Muscle layer of colon (tissue), 2 donors: ENCODE data around the gene RIN2.

Experiments
- H3K27ac ChIP-seq: one replicate; pipeline ENCODE4 v1.7.0; 2013; ENCODE audit warnings: low read depth, mild to moderate bottlenecking, low read length, moderate library complexity
- H3K27me3 ChIP-seq, 2 donors: one replicate each; pipeline ENCODE4 v1.7.0; 2013; ENCODE audit warnings: low read length in 2 of 2, mild to moderate bottlenecking in 2 of 2; ENCODE audit not compliant: insufficient read depth in 2 of 2, control insufficient read depth in 1 of 2
- H3K36me3 ChIP-seq: one replicate; pipeline ENCODE4 v1.7.0; 2013; ENCODE audit warnings: mild to moderate bottlenecking, low read length; ENCODE audit not compliant: insufficient read depth
- H3K4me1 ChIP-seq: one replicate; pipeline ENCODE4 v1.7.0; 2013; ENCODE audit warnings: mild to moderate bottlenecking, low read length; ENCODE audit not compliant: insufficient read depth
- H3K4me3 ChIP-seq, 2 donors: one replicate each; pipeline ENCODE4 v1.7.0; 2013; ENCODE audit warnings: low read length in 2 of 2, low read depth in 1 of 2, mild to moderate bottlenecking in 1 of 2, moderate library complexity in 1 of 2
- H3K9ac ChIP-seq: one replicate; pipeline ENCODE4 v1.7.0; 2013; ENCODE audit warnings: low read length
- H3K9me3 ChIP-seq: one replicate; pipeline ENCODE4 v1.7.0; 2013; ENCODE audit warnings: mild to moderate bottlenecking, low read length
- donor health status: abdominal sarcoma.
- donor health status: Adenocarcinoma of cecum.

RIN2 gene

GRCh38 chr20:19723813-19724430 lies 34.1 kb upstream of the RIN2 start:
- no peaks in the 10 kb centered on the region for H3K4me1 ChIP-seq

DNA sequence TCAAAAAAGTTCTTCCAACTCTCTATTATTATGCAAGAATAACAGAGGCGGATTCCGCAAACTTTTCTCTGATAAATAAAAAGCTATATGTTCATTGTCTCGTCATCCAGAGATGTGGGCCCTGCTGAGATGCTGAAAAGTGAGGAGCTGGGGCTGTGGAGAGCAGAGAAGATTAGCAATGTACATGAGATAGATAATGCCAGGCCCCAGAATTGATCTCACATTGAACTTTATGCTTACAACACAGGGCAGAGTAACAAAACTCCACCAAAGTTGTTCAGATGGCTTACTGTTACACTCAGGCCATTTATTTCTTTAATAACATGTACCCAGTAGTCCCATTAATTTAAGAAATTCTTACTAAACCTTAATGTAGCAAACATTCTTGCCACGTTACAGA lies 32.7 kb upstream of the RIN2 start:
- Histone ChIP-seq H3K36me3 (no peaks in the 10 kb centered on the region), H3K9ac (no peak overlapping the region), H3K4me1 (no peaks in the 10 kb centered on the region), H3K9me3 (no peaks in the 10 kb centered on the region), H3K27ac (no peak overlapping the region), H3K4me3 (no peak overlapping the region), H3K27me3 (no peaks in the 10 kb centered on the region)

More at GRCh38 chr20:19723813-19724430, 34.1 kb upstream of the RIN2 start:
- Histone ChIP-seq H3K36me3 (no peaks in the 10 kb centered on the region), H3K27ac (no peak overlapping the region), H3K27me3 (no peaks in the 10 kb centered on the region), H3K4me3 (no peak overlapping the region), H3K9ac (no peak overlapping the region), H3K9me3 (no peaks in the 10 kb centered on the region)

DNA sequence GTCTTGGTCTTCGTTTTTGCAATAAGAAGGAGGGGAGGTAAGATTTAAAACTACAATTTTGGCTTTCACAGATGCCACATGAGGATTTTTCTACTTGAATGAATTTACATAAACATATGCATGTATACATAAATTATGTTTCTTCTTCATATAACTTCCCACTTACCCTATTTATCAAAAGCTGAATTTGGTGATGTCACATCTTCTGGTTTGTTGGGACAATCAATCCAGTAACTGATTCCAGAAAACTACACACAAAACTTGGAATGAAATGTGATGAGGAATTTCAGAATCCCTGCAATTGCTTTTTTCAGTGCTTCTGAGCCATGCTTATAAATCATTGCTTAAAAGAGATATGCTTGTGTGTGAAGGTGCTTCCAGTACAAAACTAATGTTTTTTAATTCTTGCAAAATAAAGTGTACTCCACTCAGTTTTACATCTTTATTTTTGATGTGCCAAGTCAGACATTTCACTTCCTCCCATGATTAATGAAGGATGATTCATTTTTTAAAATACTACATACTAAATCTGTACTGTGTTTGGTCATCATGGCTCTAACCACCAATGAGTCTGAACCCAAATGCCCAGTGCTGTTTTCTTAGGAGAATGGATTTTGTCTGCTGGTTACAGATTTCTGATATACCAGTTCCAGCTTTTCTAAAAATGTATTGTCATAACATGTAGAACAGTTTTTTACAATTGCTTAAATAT lies 32.1 kb upstream of the RIN2 start:
- Histone ChIP-seq H3K27ac (no peak overlapping the region), H3K4me1 (no peaks in the 10 kb centered on the region), H3K36me3 (no peaks in the 10 kb centered on the region), H3K9me3 (no peaks in the 10 kb centered on the region), H3K4me3 (no peak overlapping the region), H3K27me3 (no peaks in the 10 kb centered on the region), H3K9ac (no peak overlapping the region)

GRCh38 chr20:19727251-19727847 lies 30.7 kb upstream of the RIN2 start:
- H3K4me3 ChIP-seq: no peak overlapping the region
- H3K27ac ChIP-seq: no peak overlapping the region
- H3K27me3 ChIP-seq: no peaks in the 10 kb centered on the region
- H3K9me3 ChIP-seq: no peaks in the 10 kb centered on the region
- no peak overlapping the region for H3K9ac ChIP-seq
- no peaks in the 10 kb centered on the region for H3K36me3 ChIP-seq
- no peaks in the 10 kb centered on the region for H3K4me1 ChIP-seq

GRCh38 chr20:19729672-19730071 lies 28.4 kb upstream of the RIN2 start:
- H3K36me3 ChIP-seq: no peaks in the 10 kb centered on the region
- H3K27me3 ChIP-seq: no peaks in the 10 kb centered on the region
- H3K27ac ChIP-seq: no peak overlapping the region
- no peaks in the 10 kb centered on the region for H3K9me3 ChIP-seq
- H3K9ac ChIP-seq: no peak overlapping the region
- H3K4me1 ChIP-seq: no peaks in the 10 kb centered on the region
- H3K4me3 ChIP-seq: no peak overlapping the region

- Histone ChIP-seq H3K9me3 (no peaks in the 10 kb centered on the region), H3K27me3 (no peaks in the 10 kb centered on the region), H3K9ac (no peak overlapping the region), H3K4me1 (no peaks in the 10 kb centered on the region), H3K4me3 (no peak overlapping the region), H3K27ac (no peak overlapping the region), H3K36me3 (no peaks in the 10 kb centered on the region)
Observed at GRCh38 chr20:19730706-19731105, 27.4 kb upstream of the RIN2 start.

DNA sequence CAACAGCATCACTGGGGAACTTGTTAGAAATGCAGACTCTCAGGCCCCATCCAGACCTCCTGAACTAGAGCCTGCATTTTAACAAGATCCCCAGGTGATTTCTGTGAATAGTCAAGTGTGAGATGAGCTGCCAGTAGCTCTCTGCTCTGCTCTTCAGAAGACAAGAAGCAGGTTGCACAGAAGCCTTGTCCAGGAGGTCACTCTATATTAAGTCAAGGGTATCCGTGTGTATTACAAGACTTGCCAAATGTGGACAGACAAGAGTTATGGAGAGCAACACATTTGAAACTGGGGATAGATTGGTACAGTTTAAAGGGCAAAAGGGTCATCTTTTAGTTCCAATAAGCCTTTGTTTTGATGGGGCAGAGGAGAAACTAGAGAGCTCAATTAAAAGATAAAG lies 23.2 kb upstream of the RIN2 start:
- Histone ChIP-seq H3K9ac (no peak overlapping the region), H3K27me3 (no peaks in the 10 kb centered on the region), H3K9me3 (no peaks in the 10 kb centered on the region), H3K36me3 (no peaks in the 10 kb centered on the region), H3K4me1 (no peaks in the 10 kb centered on the region), H3K27ac (no peak overlapping the region), H3K4me3 (no peak overlapping the region)

GRCh38 chr20:19735446-19735845 lies 22.6 kb upstream of the RIN2 start:
- no peaks in the 10 kb centered on the region for H3K9me3 ChIP-seq
- no peak overlapping the region for H3K4me3 ChIP-seq
- H3K4me1 ChIP-seq: no peaks in the 10 kb centered on the region
- no peak overlapping the region for H3K9ac ChIP-seq
- H3K36me3 ChIP-seq: no peaks in the 10 kb centered on the region
- no peak overlapping the region for H3K27ac ChIP-seq
- H3K27me3 ChIP-seq: no peaks in the 10 kb centered on the region

- Histone ChIP-seq H3K27me3 (no peaks in the 10 kb centered on the region), H3K4me1 (no peaks in the 10 kb centered on the region), H3K4me3 (no peak overlapping the region), H3K36me3 (no peaks in the 10 kb centered on the region), H3K9me3 (no peaks in the 10 kb centered on the region), H3K9ac (no peak overlapping the region), H3K27ac (no peak overlapping the region)
Observed at GRCh38 chr20:19737025-19737424, 21.0 kb upstream of the RIN2 start.

DNA sequence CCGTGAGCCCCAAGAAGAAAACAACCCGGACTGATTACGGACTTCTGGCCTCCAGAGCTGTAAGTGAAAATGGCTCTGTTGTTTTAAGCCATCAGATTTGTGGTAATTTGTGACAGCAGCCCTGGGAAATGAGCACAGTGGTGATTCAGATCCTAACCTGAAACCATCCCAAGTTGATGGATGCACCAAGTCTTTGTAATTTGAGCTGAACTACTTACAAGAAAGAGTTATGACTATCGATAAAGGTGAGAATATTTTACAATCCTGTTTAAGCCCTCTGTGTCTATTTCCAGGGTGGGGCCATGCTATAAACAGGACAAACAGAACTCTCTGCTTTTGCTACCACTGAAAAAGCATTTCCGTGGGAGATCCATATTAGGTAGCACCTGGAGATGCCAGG lies 19.1 kb upstream of the RIN2 start:
- Histone ChIP-seq H3K9me3 (no peaks in the 10 kb centered on the region), H3K27ac (no peak overlapping the region), H3K4me1 (no peaks in the 10 kb centered on the region), H3K36me3 (no peaks in the 10 kb centered on the region), H3K27me3 (no peaks in the 10 kb centered on the region), H3K4me3 (no peak overlapping the region), H3K9ac (no peak overlapping the region)

DNA sequence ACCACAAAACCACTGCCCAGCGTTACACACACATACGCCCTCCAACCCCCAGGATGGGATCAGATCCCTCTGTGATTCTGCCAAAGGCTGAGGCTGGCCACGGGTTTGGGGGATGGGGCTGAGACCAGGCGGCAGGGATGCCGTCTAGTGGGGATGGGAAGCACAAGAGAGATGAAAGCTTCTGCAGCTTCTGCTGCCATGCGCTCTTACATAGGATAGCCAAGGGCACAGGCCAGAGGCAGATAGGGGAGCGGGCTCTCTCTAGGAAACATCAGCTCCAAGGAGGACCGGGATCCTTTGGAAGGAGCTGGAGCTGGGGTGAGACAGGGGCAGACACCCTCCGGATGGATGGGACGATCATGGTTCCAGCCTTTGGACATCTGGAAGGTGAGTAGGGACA lies 18.7 kb upstream of the RIN2 start:
- no peaks in the 10 kb centered on the region for H3K4me1 ChIP-seq
- H3K9me3 ChIP-seq: no peaks in the 10 kb centered on the region
- H3K27ac ChIP-seq: no peak overlapping the region
- H3K4me3 ChIP-seq: no peak overlapping the region
- H3K27me3 ChIP-seq: no peaks in the 10 kb centered on the region
- no peaks in the 10 kb centered on the region for H3K36me3 ChIP-seq
- no peak overlapping the region for H3K9ac ChIP-seq

DNA sequence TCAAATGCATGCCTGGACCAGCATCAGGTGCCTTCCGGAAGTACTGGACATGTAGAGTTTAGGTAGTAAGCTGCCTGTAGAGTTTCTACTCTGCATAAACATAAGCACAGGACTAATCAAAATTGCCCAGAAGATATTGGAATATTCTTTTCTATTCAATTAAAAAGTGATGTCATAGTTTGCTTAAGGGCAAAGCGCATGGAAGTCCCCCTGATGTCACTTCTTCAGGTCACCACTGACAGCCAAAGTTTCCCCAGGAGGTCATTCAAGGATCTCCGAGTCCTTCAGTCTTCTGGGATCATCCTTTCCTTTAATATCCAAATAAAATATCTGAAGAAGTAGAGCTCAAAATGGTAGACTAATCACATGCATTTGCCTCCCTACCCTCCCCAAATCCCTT lies 17.5 kb upstream of the RIN2 start:
- Histone ChIP-seq H3K4me3 (no peak overlapping the region), H3K9ac (no peak overlapping the region), H3K9me3 (no peaks in the 10 kb centered on the region), H3K27ac (no peak overlapping the region), H3K4me1 (no peaks in the 10 kb centered on the region), H3K36me3 (no peaks in the 10 kb centered on the region), H3K27me3 (no peaks in the 10 kb centered on the region)
